ENCODE measurements around the gene CYTIP.

DNA sequence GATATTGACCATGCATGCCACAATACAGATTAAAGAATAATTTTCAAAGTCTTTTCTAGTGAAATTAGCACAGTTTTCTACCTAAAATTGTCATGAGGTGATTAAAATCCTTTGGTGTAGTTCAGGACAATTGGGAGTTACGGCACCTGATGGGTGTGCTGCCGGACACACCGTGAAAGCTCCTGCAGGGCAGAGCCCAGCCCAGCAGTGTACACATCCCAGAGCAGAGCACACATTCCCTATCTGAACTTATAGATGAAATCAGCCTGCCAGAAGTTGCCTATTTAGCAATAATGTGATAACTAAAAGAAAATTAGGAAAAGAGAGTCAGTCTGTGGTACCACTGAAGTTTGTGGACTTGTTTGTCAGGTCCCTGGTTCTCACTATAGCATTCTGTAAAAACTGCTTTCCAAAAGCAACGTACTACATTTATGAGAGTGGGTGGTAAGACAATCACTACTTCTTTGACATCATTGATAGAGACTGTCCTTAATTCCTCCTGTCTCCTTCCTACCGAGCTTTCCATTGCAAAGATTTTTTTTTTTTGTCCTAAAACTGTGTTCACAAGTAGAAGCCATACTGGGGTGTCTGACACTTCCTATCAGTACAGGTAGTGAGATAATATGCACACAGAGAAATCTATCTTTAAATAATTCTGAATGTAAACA, 3.4 kb downstream of the CYTIP start:
- TF ChIP-seq, protein P1, sequence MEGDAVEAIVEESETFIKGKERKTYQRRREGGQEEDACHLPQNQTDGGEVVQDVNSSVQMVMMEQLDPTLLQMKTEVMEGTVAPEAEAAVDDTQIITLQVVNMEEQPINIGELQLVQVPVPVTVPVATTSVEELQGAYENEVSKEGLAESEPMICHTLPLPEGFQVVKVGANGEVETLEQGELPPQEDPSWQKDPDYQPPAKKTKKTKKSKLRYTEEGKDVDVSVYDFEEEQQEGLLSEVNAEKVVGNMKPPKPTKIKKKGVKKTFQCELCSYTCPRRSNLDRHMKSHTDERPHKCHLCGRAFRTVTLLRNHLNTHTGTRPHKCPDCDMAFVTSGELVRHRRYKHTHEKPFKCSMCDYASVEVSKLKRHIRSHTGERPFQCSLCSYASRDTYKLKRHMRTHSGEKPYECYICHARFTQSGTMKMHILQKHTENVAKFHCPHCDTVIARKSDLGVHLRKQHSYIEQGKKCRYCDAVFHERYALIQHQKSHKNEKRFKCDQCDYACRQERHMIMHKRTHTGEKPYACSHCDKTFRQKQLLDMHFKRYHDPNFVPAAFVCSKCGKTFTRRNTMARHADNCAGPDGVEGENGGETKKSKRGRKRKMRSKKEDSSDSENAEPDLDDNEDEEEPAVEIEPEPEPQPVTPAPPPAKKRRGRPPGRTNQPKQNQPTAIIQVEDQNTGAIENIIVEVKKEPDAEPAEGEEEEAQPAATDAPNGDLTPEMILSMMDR (IDR thresholded peaks at IDR 0.05), result no peak
- no peak for TF ChIP-seq POLR2A (IDR thresholded peaks at IDR 0.05; ENCODE audit: low read depth)
- TF ChIP-seq POLR2AphosphoS5 (IDR thresholded peaks at IDR 0.05), result no peak
- no peak for TF ChIP-seq EP300 (IDR thresholded peaks at IDR 0.05)
